ENCODE data around the gene SSTR5.

Gene SSTR5

GRCh38 chr16:1121601-1122397 is 49.3 kb downstream of the SSTR5 start:
- DNase-seq (ENCODE audit: low read depth in 3 of 3, low spot score in 1 of 3), result no peak

DNA sequence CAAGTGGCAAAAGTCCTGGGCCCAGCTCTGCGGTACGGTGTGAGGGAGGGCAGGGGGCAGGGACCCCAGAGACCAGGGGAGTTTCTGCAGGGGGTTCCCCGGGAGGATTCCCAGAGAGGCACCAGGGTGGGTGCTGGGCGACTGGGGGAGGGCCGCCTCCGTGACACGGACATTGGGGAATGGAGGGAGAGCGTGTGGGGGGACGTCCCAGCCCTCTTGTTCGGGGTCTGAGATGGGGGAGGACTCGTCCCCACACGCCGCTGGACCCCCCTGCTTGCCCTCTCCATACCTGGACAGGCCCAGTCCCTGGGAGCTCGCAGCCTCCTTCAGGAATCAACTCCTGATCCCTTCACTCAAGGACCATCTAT is 49.8 kb downstream of the SSTR5 start:
- DNase-seq (ENCODE audit: low read depth in 3 of 3, low spot score in 1 of 3), result no peak

- DNase-seq (ENCODE audit: low read depth in 3 of 3, low spot score in 1 of 3), result no peak
These were observed 51.1 kb downstream of the SSTR5 start for GRCh38 chr16:1123525-1124230.

DNA sequence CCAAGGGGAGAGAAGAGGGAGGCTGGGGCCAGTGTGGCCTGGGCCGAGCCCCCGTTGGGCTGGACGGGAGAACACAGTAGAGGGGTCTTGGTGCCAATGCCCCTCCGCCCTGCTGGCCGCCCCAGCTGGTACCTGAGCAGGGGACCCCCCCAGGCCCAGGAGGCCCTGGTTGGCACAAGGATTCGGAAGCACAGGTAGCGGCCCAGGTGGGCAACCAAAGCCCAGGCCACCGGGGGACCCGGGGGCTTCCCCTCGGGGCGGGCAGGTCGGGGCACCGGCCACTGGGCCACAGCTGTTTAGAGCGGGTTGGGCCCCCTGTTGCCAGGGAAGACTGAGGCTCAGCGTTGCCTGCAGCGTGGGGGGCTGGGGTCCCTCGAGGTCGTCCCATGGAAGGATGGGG is 51.7 kb downstream of the SSTR5 start:
- no peak for DNase-seq (ENCODE audit: low read depth in 3 of 3, low spot score in 1 of 3)

DNA sequence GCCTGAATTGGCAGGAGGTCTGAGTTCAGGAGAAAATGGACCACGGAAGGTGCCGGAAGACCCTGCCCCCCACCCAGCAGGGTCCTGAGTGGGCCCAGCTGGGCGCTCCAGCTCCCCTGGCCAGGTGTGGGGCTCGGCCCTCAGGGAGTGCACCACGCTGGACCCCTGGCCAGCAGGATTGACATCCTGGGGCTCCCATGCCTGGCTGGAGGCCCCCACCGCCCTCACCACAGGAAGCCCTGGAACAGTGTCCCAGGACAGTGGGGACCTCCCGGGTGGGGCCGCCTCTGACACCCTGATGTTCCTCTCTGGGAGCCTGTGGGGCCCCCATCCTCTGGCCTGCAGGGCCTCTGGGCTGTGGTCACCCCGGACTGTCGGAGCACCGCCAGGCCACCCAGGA is 52.2 kb downstream of the SSTR5 start:
- DNase-seq (ENCODE audit: low read depth in 3 of 3, low spot score in 1 of 3), result no peak

GRCh38 chr16:1125471-1125870 is 52.9 kb downstream of the SSTR5 start:
- DNase-seq (ENCODE audit: low read depth in 3 of 3, low spot score in 1 of 3), result no peak

GRCh38 chr16:1126044-1126443 is 53.5 kb downstream of the SSTR5 start:
- DNase-seq (ENCODE audit: low read depth in 3 of 3, low spot score in 1 of 3), result no peak

GRCh38 chr16:1126586-1126985 is 54.0 kb downstream of the SSTR5 start:
- DNase-seq (ENCODE audit: low read depth in 3 of 3, low spot score in 1 of 3), result no peak

DNA sequence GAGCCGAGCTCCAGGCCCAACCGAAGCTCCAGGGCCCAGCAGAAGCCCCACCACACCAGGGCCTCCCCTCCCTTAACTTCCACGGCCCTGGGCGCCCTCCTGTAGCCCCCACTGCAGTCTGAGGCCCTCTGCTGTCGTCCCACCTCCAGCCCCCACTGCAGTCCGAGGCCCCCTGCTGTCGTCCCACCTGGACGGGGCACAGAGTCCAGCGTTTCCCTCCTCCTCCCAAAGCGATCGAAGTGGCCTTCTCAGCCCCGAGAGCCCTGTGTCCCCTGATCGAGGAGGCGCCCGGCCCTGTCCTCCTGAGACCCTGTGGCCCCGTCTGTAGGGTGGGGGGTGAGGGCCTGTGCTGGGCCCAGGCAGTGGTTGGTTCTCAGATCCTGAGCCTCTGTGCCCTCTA is 54.6 kb downstream of the SSTR5 start:
- no peak for DNase-seq (ENCODE audit: low read depth in 3 of 3, low spot score in 1 of 3)

DNA sequence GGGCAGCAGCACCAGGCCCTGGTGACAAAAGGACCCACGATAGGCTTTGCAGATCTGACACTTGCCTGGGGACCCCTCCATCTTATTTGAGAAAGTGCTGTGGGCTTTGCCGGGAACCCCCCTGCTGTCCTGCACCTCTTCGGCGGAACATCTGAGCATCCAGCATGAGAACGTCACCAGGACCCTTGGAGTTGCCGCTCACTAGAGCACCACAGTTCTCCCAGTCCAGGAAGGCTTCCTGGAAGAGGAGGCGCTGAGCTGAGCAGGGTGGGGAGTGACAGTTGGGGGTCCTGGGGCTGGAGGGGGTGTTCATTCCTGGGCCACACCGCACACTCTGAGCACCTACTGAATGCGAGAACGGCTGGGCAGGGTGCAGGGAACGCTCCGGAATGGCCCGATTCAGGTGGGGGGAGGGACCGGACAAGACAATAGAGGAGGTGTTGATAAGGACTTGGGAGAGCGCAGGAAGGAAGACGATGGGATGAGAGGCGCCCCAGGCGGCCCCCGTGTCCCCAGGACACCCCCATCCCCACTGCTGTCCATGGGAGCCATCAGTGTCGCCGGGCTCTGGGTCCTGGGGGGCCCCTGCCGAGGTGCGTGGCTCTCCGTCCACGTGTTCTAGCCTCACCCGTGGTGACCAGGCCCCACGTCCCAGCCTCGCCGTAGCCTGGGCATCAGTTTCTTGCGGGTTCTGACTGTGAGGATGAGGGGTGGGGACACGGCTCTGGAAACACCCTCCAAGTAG is 55.6 kb downstream of the SSTR5 start:
- DNase-seq (ENCODE audit: low read depth in 3 of 3, low spot score in 1 of 3), result no peak

GRCh38 chr16:1129106-1129960 is 56.8 kb downstream of the SSTR5 start:
- DNase-seq (ENCODE audit: low read depth in 3 of 3, low spot score in 1 of 3), result no peak

GRCh38 chr16:1130382-1130781 is 57.8 kb downstream of the SSTR5 start:
- no peak for DNase-seq (ENCODE audit: low read depth in 3 of 3, low spot score in 1 of 3)
